ENCODE results near the gene MPDZ.

MPDZ gene

DNA sequence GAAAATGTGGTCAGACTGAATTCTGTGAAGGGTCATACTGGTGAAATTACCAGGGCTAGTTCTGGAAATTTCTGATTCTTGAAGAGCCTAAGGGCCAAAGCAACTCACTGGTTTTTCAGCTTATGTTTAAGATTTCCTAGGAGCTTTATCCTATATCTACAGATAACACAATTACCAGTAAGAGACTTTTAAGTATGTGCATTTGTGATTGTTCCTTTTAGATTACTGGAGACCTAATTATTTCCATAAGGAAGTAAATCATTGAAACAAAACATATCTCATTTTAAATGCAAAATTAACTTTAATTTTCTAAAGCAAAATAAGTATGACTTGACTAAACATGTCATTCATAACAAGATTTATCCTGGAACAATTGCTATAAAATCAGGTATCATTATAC, 134.2 kb downstream of the MPDZ start:
- TF ChIP-seq, protein P1, sequence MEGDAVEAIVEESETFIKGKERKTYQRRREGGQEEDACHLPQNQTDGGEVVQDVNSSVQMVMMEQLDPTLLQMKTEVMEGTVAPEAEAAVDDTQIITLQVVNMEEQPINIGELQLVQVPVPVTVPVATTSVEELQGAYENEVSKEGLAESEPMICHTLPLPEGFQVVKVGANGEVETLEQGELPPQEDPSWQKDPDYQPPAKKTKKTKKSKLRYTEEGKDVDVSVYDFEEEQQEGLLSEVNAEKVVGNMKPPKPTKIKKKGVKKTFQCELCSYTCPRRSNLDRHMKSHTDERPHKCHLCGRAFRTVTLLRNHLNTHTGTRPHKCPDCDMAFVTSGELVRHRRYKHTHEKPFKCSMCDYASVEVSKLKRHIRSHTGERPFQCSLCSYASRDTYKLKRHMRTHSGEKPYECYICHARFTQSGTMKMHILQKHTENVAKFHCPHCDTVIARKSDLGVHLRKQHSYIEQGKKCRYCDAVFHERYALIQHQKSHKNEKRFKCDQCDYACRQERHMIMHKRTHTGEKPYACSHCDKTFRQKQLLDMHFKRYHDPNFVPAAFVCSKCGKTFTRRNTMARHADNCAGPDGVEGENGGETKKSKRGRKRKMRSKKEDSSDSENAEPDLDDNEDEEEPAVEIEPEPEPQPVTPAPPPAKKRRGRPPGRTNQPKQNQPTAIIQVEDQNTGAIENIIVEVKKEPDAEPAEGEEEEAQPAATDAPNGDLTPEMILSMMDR (IDR thresholded peaks at IDR 0.05; ENCODE audit: borderline replicate concordance, extremely low read depth, low read length, poor library complexity, severe bottlenecking), result no peak
- no peak for TF ChIP-seq EZH2 (IDR thresholded peaks at IDR 0.05; ENCODE audit: borderline replicate concordance, low read depth, low read length, severe bottlenecking)

DNA sequence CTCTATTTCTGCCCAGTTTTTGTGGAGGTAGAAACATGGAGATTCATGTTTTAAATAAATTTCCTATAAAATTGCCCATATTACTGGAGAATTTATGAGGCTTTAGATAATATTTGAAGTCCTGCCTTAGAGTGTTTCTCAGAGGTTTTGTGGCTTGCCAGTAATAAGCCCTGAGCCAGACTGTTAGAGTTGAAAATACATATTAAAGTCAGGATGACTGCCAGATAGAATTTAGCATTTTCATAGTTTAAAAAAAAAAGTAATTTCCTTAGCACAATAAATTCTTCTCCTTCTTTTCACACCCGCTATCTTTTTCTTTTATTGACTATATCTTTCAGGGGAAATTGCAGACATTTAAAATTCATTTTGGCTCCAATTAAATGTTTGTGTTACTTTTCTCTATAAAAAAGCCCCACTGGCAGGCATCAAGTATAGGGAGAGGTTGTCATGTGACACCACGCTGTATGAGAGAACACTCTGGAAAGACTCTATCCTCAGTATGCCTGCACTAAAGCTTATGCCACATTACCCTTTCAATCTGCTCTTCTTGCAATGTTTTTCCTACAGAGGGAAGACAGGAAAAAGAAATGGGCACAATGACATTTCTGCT, 135.2 kb downstream of the MPDZ start:
- ATAC-seq (ENCODE audit: insufficient read depth, low read depth), result no peak
- Histone ChIP-seq H2AFZ (ENCODE audit: low read depth, low read length) (no peak overlapping the region), H3K36me3 (ENCODE audit: insufficient read depth, low read length) (no peaks in the 10 kb centered on the region), H4K20me1 (ENCODE audit: insufficient read depth, low read length) (no peaks in the 10 kb centered on the region), H3K4me1 (ENCODE audit: insufficient read depth, low read length) (no peaks in the 10 kb centered on the region), H3K79me2 (ENCODE audit: insufficient read depth, low read length) (no peaks in the 10 kb centered on the region), H3K9ac (ENCODE audit: low read depth, low read length) (no peak overlapping the region), H3K9me3 (ENCODE audit: insufficient read depth, low read length, severe bottlenecking) (no peaks in the 10 kb centered on the region), H3K4me3 (ENCODE audit: low read depth in 1 of 2, low read length in 2 of 2) (no peak overlapping the region), H3K27ac (ENCODE audit: low read length) (no peak overlapping the region), H3K27me3 (ENCODE audit: insufficient read depth, low read length, poor library complexity) (no peaks in the 10 kb centered on the region), H3K4me2 (ENCODE audit: insufficient read depth, low read length) (no peak overlapping the region)
- TF ChIP-seq, protein P1 (IDR thresholded peaks at IDR 0.05; ENCODE audit: borderline replicate concordance, extremely low read depth, low read length, poor library complexity, severe bottlenecking), result no peak
- TF ChIP-seq EZH2 (IDR thresholded peaks at IDR 0.05; ENCODE audit: borderline replicate concordance, low read depth, low read length, severe bottlenecking), result no peak
- DNase-seq, result no peak

More for the DNA sequence above, 134.2 kb downstream of the MPDZ start:
- ATAC-seq (ENCODE audit: insufficient read depth, low read depth), result no peak
- Histone ChIP-seq H3K4me2 (ENCODE audit: insufficient read depth, low read length) (no peak overlapping the region), H2AFZ (ENCODE audit: low read depth, low read length) (no peak overlapping the region), H3K27me3 (ENCODE audit: insufficient read depth, low read length, poor library complexity) (no peaks in the 10 kb centered on the region), H3K36me3 (ENCODE audit: insufficient read depth, low read length) (no peaks in the 10 kb centered on the region), H3K79me2 (ENCODE audit: insufficient read depth, low read length) (no peaks in the 10 kb centered on the region), H3K9me3 (ENCODE audit: insufficient read depth, low read length, severe bottlenecking) (no peaks in the 10 kb centered on the region), H4K20me1 (ENCODE audit: insufficient read depth, low read length) (no peaks in the 10 kb centered on the region), H3K27ac (ENCODE audit: low read length) (no peak overlapping the region), H3K9ac (ENCODE audit: low read depth, low read length) (no peak overlapping the region), H3K4me3 (ENCODE audit: low read depth in 1 of 2, low read length in 2 of 2) (no peak overlapping the region), H3K4me1 (ENCODE audit: insufficient read depth, low read length) (no peaks in the 10 kb centered on the region)
- no peak for DNase-seq

DNA sequence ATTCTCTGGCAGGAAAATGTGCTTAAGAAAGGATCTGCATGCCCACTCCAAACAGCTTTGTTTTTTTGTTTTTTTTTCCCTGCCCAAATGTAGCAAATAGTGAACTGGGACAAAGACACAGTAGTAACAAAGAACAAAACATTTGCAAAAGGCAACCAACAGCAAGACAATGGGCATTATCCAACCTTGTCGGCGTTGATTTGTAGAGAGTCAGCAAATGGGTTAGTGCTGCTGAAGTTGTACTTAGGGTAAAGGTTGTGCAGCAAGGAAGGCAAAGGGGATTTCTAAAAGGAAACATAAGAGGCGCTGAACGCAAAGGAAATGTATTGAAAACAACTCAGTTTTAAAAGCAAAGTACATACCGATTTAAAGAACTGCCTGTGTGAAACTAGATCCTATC, 136.2 kb downstream of the MPDZ start:
- Histone ChIP-seq H3K27me3 (ENCODE audit: insufficient read depth, low read length, poor library complexity) (no peaks in the 10 kb centered on the region), H2AFZ (ENCODE audit: low read depth, low read length) (no peak overlapping the region), H3K9ac (ENCODE audit: low read depth, low read length) (no peak overlapping the region), H3K36me3 (ENCODE audit: insufficient read depth, low read length) (no peaks in the 10 kb centered on the region), H3K27ac (ENCODE audit: low read length) (no peak overlapping the region), H3K4me3 (ENCODE audit: low read depth in 1 of 2, low read length in 2 of 2) (no peak overlapping the region), H4K20me1 (ENCODE audit: insufficient read depth, low read length) (no peaks in the 10 kb centered on the region), H3K4me2 (ENCODE audit: insufficient read depth, low read length) (no peak overlapping the region), H3K79me2 (ENCODE audit: insufficient read depth, low read length) (no peaks in the 10 kb centered on the region), H3K4me1 (ENCODE audit: insufficient read depth, low read length) (no peaks in the 10 kb centered on the region), H3K9me3 (ENCODE audit: insufficient read depth, low read length, severe bottlenecking) (no peaks in the 10 kb centered on the region)
- TF ChIP-seq EZH2 (IDR thresholded peaks at IDR 0.05; ENCODE audit: borderline replicate concordance, low read depth, low read length, severe bottlenecking), result no peak
- TF ChIP-seq, protein P1 (IDR thresholded peaks at IDR 0.05; ENCODE audit: borderline replicate concordance, extremely low read depth, low read length, poor library complexity, severe bottlenecking), result no peak
- DNase-seq, result no peak
- no peak for ATAC-seq (ENCODE audit: insufficient read depth, low read depth)
